Heart left ventricle (tissue), 16 donors: ENCODE results near the gene FZD2. TPM values are rescaled to one million over a fixed set of nuclear protein-coding genes. Genes with fewer than 3 reads are reported as not detected.
A peak's percentile ranks its signal among the peaks of the same experiment; 100 is the strongest.
"Not testable (repeated sequence)": the region's sequence is repeated elsewhere in the genome, so short reads cannot be mapped to it uniquely, and the experiment has no call there.

Experiments
- ATAC-seq, 4 donors: fragments of 200-7000 bp; cut with Tn5 transposase; one replicate each; pipeline ENCODE4 v1.9.1; 2020 to 2022; ENCODE audit warnings: moderate library complexity in 4 of 4, mild to moderate bottlenecking in 3 of 4, moderate number of reproducible peaks in 1 of 4
- DNase-seq, 5 donors: peaks; one replicate each; pipeline ENCODE4 v3.0.0-alpha.2; 2020
- H3K27ac ChIP-seq, 12 donors: fragments of 200-600 bp; sonication (generic) in 4 of 12; one replicate each; pipeline versions ENCODE4 v1.5.0 to v1.8.0; 2016 to 2022; ENCODE audit warnings: mild to moderate bottlenecking in 2 of 12
- H3K27me3 ChIP-seq, 9 donors: fragments of 200-600 bp; sonication (generic) in 2 of 9; one replicate each; pipeline versions ENCODE4 v1.5.1 to v1.8.0; 2016 to 2022; ENCODE audit warnings: mild to moderate bottlenecking in 3 of 9
- H3K36me3 ChIP-seq, 9 donors: fragments of 200-600 bp; sonication (generic) in 2 of 9; one replicate each; pipeline versions ENCODE4 v1.5.0 to v1.8.0; 2018 to 2022; ENCODE audit warnings: mild to moderate bottlenecking in 2 of 9
- H3K4me1 ChIP-seq, 12 donors: fragments of 200-600 bp; sonication (generic) in 4 of 12; one replicate each; pipeline versions ENCODE4 v1.5.0 to v1.8.0; 2016 to 2022; ENCODE audit warnings: mild to moderate bottlenecking in 3 of 12
- H3K4me3 ChIP-seq, 12 donors: fragments of 200-600 bp; sonication (generic) in 4 of 12; one replicate each; pipeline versions ENCODE4 v1.5.0 to v1.8.0; 2017 to 2022; ENCODE audit warnings: mild to moderate bottlenecking in 9 of 12, moderate library complexity in 4 of 12
- H3K9me3 ChIP-seq, 12 donors: fragments of 200-600 bp; sonication (generic) in 4 of 12; one replicate each; pipeline versions ENCODE4 v1.5.0 to v1.8.0; 2016 to 2022; ENCODE audit warnings: mild to moderate bottlenecking in 1 of 12
- POLR2A ChIP-seq, 2 donors: fragments of 450-650 bp; IDR thresholded peaks; one replicate each; pipeline ENCODE4 v1.6.1; 2017; ENCODE audit warnings: antibody characterized with exemption in 2 of 2, mild to moderate bottlenecking in 2 of 2, moderate library complexity in 2 of 2
- WGBS, 4 donors: extraction: QIAGEN DNeasy Blood & Tissue Kit in 2 of 4; methylation state at CpG; one replicate each; pipeline versions ENCODE4 v1.1.5 to v1.1.7; 2013 to 2018; 5-methylcytosine and 5-hydroxymethylcytosine counted together
- intact Hi-C, 10 donors: fragments of 100-400 bp; cut with DNase I; formaldehyde crosslinking; loops; one replicate each; pipeline versions ENCODE4 v1.11.1 to v1.14.2; 2022
- long read RNA-seq, 3 donors: library from polyadenylated mRNA; unstranded; transcript quantifications; one replicate each; pipeline ENCODE4 v2.0.0, GENCODE V29; 2020 to 2021
- polyA plus RNA-seq, 2 donors: library from polyadenylated mRNA; stranded (reverse); fragments of 200-250 nt; gene quantifications; one replicate each; pipeline ENCODE4 v1.2.3, GENCODE V29; 2013
- total RNA-seq, 9 donors: library from RNA; depleted of rRNA in 2 of 9; stranded (reverse); fragments of >200 nt in 2 of 9; fragmentation: NEBNext Ultra II Directional in 3 of 9; extraction: Animal tissue kit (Norgen Biotek cat#: 25700) in 3 of 9; gene quantifications; one replicate each; pipeline versions ENCODE4 v1.1.0 to v1.2.4, GENCODE V29; 2016 to 2023
- TF ChIP-seq, protein P1 (sequence below), 12 donors: fragments of 200-600 bp; sonication (generic) in 4 of 12; IDR thresholded peaks; one replicate each; pipeline versions ENCODE4 v1.5.0 to v1.8.0; 2018 to 2022; ENCODE audit warnings: antibody characterized with exemption in 12 of 12, mild to moderate bottlenecking in 5 of 12
- donor health status: ischemic (EF 13 %, LVEDD 7.1; RV severe dilation, severe dysfunction).
- donor health status: healthy with polysubstance abuse.
- donor health status: DM: no; HTN: yes; CAD: no.
- donor health status: DM: no; HTN: no; CAD: no.
- donor health status: ischemic (EF 25% LVEDD 6.9; RV normal size, moderate dysfunction).
- donor health status: ischemic (EF 25% LVEDD 5.7; RV mildly dilated, moderate dysfunction).
- donor health status: healthy.
- donor health status: DM: yes; HTN: yes; CAD: no.
- donor health status: ischemic (EF 35%, LVEDD 5.7; RV mildly dilated, moderate dysfunction).
- donor health status: nonischemic (EF 11% LVEDD 7.7; RV severe dilation, severe dysfunction).
- donor health status: DM: yes; HTN: yes; CAD: no.
- donor health status: PGD.
- donor health status: ischemic (EF 29% LVEDD 5.4; RV normal size, mild dysfunction).
- donor health status: nonischemic (EF 23%, LVEDD 6.1; RV moderate dilation, normal function).

Gene FZD2
- total RNA-seq (1 to 10 TPM; 1.6 to 8.1 (median 4.5) TPM), polyA plus RNA-seq (1 to 10 TPM; 2.4 to 3.2 TPM)
- long read RNA-seq, donor 1, partial matches to known transcripts: 0 of 5 reads
- long read RNA-seq, donor 1, other reads (novel, unspliced or antisense): 1 of 5 reads
- long read RNA-seq, donor 2, transcript FZD2-201 (1 exons, 2,112 nt): major isoform, 5 of 5 reads
- long read RNA-seq, donor 2, partial matches to known transcripts: 0 of 5 reads
- long read RNA-seq, donor 2, other reads (novel, unspliced or antisense): 0 of 5 reads
- long read RNA-seq, donor 3, transcript FZD2-201 (1 exons, 2,112 nt): major isoform, 15 of 15 reads
- long read RNA-seq, donor 3, partial matches to known transcripts: 0 of 15 reads
- long read RNA-seq, donor 3, other reads (novel, unspliced or antisense): 0 of 15 reads

DNA sequence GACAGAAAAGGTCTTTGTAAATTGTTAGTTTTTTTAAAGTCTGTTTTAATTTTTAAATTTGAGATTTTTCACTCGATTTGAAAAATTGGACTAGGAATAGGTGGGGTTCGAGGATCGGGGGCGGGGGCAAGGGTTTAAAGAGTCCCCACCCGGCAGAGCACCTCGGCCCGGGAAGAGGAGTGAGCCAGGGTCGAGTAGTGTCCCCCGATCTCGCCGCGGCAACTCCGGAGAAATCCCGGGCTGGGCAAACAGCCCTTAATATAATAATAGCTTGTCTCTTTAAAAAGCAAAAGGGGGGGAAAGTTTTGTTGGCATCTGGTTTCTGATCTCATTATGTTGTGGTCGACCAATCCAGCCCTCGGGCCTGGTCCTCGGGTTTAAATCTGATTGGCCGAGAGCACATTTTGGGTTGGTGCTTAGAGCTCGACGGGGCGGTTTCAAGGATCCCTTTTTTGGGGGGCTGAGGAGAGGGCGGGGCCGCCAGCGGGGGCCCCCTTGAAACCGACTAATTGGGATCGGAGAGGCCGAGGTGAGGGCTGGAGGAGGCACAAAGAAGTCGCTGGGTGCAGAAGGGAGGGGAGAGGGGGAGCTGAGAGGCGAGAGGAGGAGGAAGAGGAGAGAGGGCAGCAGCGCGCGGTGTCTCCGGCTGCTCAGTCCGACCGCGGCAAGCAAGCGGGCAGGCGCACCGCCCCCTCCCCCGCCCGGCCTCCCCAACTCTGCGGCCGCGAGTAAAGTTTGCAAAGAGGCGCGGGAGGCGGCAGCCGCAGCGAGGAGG is at the start of gene FZD2:
Gene FZD2, plus strand, starts transcription at position 653 of the 775 bp plus-strand sequence. CDS start 205 bp downstream, outside the sequence.
- DNase-seq (peak; percentile 88 to 92 (median 89)), ATAC-seq (peak; percentile 93 to 97 (median 96))
- Histone ChIP-seq H3K4me3 (peak within 1 kb of the TSS; percentile 41 to 77 (median 64)), H3K27me3 (peaks cover 0 to 13% (median 0%) of the 10 kb centered on the region in 9 donors), H3K27ac (peak within 1 kb of the TSS in 11 of 12 donors; percentile 23 to 94 (median 75)), H3K4me1 (peaks cover 0 to 30% (median 8%) of the 10 kb centered on the region in 12 donors), H3K9me3 (no peaks in the 10 kb centered on the region), H3K36me3 (no peaks in the 10 kb centered on the region)
- 0 to 1% (median 0%) methylated on average over 40 to 49 of the region's 49 CpGs for WGBS, 4 donors
- peak in 1 of 2 donors; percentile 18 for TF ChIP-seq POLR2A (IDR thresholded peaks at IDR 0.05)
- TF ChIP-seq, protein P1, sequence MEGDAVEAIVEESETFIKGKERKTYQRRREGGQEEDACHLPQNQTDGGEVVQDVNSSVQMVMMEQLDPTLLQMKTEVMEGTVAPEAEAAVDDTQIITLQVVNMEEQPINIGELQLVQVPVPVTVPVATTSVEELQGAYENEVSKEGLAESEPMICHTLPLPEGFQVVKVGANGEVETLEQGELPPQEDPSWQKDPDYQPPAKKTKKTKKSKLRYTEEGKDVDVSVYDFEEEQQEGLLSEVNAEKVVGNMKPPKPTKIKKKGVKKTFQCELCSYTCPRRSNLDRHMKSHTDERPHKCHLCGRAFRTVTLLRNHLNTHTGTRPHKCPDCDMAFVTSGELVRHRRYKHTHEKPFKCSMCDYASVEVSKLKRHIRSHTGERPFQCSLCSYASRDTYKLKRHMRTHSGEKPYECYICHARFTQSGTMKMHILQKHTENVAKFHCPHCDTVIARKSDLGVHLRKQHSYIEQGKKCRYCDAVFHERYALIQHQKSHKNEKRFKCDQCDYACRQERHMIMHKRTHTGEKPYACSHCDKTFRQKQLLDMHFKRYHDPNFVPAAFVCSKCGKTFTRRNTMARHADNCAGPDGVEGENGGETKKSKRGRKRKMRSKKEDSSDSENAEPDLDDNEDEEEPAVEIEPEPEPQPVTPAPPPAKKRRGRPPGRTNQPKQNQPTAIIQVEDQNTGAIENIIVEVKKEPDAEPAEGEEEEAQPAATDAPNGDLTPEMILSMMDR (IDR thresholded peaks at IDR 0.05): no peak
- intact Hi-C loops: loop anchor here in 1 of 10 donors (5.0 kb wide), 1 partner anchor 75 kb away; no protein-coding TSS in a partner anchor

DNA sequence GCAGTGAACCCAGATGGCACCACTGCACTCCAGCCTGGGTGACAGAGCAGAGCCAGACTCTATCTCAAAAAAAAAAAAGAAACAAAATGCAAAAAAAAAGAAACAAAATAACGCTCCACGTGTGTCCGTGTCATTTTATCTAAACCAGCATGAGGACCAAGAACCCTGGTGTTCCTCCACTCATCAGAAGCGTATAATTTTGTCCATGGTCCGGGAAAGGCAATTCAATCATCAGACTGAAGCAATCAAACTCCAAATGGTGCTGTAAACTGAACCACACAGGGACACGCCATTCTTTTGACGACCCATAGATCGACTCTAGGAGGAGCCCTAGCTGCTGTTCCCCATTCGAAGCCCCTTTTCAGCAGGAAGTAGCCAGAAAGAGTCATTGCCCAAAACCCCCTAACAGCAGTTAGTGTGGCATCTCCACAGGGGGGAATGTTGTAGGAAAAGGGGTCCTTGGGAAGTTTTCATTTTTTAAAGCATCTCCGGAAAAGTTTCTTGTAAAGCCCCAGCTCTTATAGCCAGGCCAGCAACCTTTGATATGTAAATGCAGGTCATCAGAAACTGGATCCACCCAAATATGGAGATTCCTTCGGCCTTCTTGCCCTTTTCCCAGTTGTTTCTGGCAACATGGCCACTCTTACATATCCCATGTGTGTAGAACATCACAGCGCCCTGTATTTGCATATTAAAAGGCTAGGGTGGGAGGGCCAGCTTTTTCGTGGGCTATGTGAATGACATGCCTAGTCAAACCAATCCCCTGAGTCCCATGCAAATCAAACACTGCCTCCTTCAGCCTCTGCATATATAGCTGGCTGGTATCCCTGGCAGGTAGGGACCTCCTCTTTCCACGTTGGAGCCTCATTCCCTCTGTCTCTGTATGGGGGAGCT is 45.8 kb upstream of the FZD2 start:
- intact Hi-C loops, H3K4me1 ChIP-seq, DNase-seq, ATAC-seq, H3K9me3 ChIP-seq, H3K4me3 ChIP-seq, H3K36me3 ChIP-seq, H3K27ac ChIP-seq: not testable (repeated sequence)
- H3K27me3 ChIP-seq: peaks cover 0 to 24% (median 0%) of the 10 kb centered on the region in 9 donors
- 33 to 42% (median 35%) methylated on average over 14 of the region's 14 CpGs for WGBS, 4 donors

DNA sequence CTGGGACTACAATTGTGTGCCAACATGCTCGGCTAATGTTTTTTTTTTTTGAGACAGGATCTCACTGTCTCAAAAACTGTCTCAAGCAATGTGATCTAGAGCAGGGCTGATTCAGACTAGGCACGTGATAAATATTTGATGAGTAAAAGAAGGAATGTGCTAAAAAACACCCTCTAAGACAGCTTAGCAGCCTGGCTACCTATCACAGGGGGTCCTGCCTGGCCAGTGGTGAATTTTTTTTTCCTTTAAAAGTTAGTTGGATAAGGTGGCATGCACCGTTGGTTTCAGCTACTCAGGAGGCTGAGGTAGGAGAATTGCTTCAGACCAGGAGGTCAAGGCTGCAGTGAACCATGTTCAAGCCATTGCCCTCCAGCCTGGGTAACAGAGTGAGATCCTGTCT is 39.3 kb upstream of the FZD2 start:
- H3K9me3 ChIP-seq: no peaks in the 10 kb centered on the region
- H3K27ac ChIP-seq: no peak overlapping the region
- H3K4me3 ChIP-seq: no peak overlapping the region
- intact Hi-C loops: no loop called here
- TF ChIP-seq POLR2A (IDR thresholded peaks at IDR 0.05): no peak
- TF ChIP-seq, protein P1 (IDR thresholded peaks at IDR 0.05): no peak
- DNase-seq: no peak
- peaks cover 0 to 27% (median 0%) of the 10 kb centered on the region in 9 donors for H3K27me3 ChIP-seq
- no peaks in the 10 kb centered on the region for H3K4me1 ChIP-seq
- ATAC-seq: no peak
- WGBS, 4 donors: 48 to 60% (median 54%) methylated on average over 3 of the region's 3 CpGs
- no peaks in the 10 kb centered on the region for H3K36me3 ChIP-seq
